Stimulated activated CD4-positive, alpha-beta T cell treated with anti-CD3 and anti-CD28 coated beads, Interleukin-1b, Interleukin-23, amount 100 ng/mL, for 48 hours (primary cell): ENCODE measurements around the gene TMEM106C.

Experiments used
- DNase-seq: peaks from one replicate; pipeline ENCODE4 v3.0.0-alpha.2; 2020

Gene TMEM106C

DNA sequence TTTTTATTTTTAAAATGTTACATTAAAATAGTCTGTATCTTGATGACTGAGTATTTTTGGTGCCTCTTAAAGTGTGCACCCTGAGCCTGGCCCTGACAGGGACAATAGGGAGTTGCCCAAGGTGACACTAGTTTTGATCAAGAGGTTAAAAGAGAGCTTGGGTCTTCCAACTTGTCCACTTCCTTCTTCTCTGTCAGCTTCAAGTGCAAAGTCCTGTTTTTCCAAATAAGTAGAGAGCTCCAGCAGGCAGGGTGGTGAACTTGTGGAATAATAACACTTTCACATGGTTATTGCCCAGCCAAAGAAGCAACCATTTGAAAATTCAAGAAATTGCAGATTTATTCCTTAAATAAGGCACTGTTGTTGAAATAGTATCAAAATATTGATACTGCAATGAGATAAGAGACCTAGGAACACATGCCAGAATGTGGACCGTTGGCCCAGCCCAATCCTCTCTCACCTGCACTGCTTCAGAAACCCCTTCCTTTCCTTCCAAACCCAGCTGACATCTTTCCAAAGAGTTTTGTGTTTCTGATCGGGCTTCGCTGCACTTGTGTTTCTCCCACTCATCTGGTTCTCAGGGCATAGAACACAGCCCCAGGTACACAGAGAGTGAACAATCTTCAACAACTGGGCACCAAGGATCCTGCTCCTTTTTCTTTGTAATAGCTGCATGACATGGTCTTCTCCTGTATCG is 54.7 kb downstream of the TMEM106C start:
- no peak for DNase-seq
